NB4 (cell line): ENCODE data around the gene TRIM22.

ENCODE experiments used
- MYC ChIP-seq: IDR thresholded peaks from 2 replicates; pipeline ENCODE4 v1.6.1; 2011; ENCODE audit warnings: low read depth, low read length
- TF ChIP-seq, protein P1 (sequence below): IDR thresholded peaks from one replicate; pipeline ENCODE4 v1.5.1; 2012; ENCODE audit warnings: low read depth, low read length
- TF ChIP-seq, protein P2 (sequence below): IDR thresholded peaks from 2 replicates; pipeline ENCODE4 v1.6.1; 2011; ENCODE audit warnings: low read depth, low read length

DNA sequence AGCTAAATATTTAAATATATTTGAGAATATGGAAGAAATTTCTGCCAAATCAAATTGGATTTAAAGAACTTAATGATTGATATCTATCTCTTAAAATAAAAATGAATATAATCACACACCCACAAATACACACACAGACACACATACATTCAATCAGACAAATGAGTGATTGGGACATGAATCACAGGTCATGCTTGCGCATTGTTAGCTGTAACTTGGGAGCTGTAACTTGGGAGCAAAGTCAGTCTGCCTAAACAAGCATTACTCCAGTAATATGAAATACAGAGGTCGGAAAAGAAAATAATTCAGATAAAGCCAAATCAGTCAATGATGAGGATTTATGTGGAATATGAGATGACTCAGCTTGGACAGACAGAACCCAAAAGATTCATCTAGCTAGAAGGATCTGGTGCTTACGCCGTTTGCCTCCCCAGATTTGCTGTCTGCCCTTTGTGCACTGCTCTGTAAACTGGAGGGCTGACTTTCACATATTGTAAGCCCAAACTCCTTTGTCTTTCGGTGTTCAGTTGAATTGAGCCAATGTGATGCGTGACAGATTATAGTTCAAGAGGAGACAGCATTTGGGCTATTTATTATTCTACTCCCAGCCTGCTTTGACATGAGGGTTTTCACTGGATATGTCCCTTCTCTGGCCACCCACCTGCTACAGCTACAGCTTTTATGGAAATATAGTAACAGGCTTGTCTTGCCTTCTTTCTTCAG is 48.2 kb downstream of the TRIM22 start:
- TF ChIP-seq, protein P1, sequence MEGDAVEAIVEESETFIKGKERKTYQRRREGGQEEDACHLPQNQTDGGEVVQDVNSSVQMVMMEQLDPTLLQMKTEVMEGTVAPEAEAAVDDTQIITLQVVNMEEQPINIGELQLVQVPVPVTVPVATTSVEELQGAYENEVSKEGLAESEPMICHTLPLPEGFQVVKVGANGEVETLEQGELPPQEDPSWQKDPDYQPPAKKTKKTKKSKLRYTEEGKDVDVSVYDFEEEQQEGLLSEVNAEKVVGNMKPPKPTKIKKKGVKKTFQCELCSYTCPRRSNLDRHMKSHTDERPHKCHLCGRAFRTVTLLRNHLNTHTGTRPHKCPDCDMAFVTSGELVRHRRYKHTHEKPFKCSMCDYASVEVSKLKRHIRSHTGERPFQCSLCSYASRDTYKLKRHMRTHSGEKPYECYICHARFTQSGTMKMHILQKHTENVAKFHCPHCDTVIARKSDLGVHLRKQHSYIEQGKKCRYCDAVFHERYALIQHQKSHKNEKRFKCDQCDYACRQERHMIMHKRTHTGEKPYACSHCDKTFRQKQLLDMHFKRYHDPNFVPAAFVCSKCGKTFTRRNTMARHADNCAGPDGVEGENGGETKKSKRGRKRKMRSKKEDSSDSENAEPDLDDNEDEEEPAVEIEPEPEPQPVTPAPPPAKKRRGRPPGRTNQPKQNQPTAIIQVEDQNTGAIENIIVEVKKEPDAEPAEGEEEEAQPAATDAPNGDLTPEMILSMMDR: no peak
- TF ChIP-seq, protein P2, sequence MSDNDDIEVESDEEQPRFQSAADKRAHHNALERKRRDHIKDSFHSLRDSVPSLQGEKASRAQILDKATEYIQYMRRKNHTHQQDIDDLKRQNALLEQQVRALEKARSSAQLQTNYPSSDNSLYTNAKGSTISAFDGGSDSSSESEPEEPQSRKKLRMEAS: no peak
- no peak for TF ChIP-seq MYC
